Endothelial cell of umbilical vein (primary cell): ENCODE measurements around the gene LYVE1. TPM values are rescaled to one million over a fixed set of nuclear protein-coding genes. Genes with fewer than 3 reads are reported as not detected.

Experiments
- BruUV-seq: library from RNA; stranded (reverse); fragments of 400-500 nt; replicated peaks from 2 replicates; lab custom pipeline; 2021; lab: Mats Ljungman, UMichigan
- CTCF ChIA-PET: fragments of 300-600, 350-600 bp; sonication (Branson Sonifier 250); formaldehyde crosslinking; loops from one replicate; lab custom pipeline; 2021; ENCODE audit warnings: antibody characterized with exemption, inconsistent platforms; lab: Charles Lee
- POLR2A ChIA-PET: fragments of 300-600, 350-600 bp; sonication (Branson Sonifier 250); formaldehyde crosslinking; loops from one replicate; lab custom pipeline; 2021; ENCODE audit warnings: antibody characterized with exemption, inconsistent platforms; lab: Charles Lee
- DNase-seq: peaks from one replicate; pipeline ENCODE4 v3.0.0-alpha.2; 2011; ENCODE audit warnings: low read depth, low spot score
- FAIRE-seq: peaks from 2 replicates; lab custom pipeline; 2011; peaks lifted over from hg19 to GRCh38; lab: Jason Lieb, UNC
- H2AFZ ChIP-seq: 2 replicates; pipeline ENCODE4 v1.6.0; 2012; ENCODE audit warnings: low read depth, low read length, control low read depth, inconsistent platforms
- H3K27ac ChIP-seq: 2 replicates; pipeline ENCODE4 v1.5.1; 2011; ENCODE audit warnings: low read depth, mild to moderate bottlenecking, control low read depth, low read length, moderate library complexity; ENCODE audit not compliant: insufficient read depth
- H3K27me3 ChIP-seq, 2 experiments: 2 replicates each; pipeline versions ENCODE4 v1.6.0 to v1.6.1; 2011; ENCODE audit warnings: low read length in 2 of 2, mixed read lengths in 1 of 2; ENCODE audit not compliant: control insufficient read depth in 2 of 2, insufficient read depth in 2 of 2
- H3K36me3 ChIP-seq, 2 experiments: 2 replicates in 1 of 2; 3 replicates in 1 of 2; pipeline ENCODE4 v1.5.1; 2011; ENCODE audit warnings: low read length in 2 of 2, mild to moderate bottlenecking in 1 of 2, moderate library complexity in 1 of 2; ENCODE audit not compliant: control insufficient read depth in 2 of 2, insufficient read depth in 2 of 2; ENCODE audit errors: extremely low read depth in 1 of 2
- H3K4me1 ChIP-seq: 3 replicates; pipeline ENCODE4 v1.5.1; 2011; ENCODE audit warnings: mild to moderate bottlenecking, low read length; ENCODE audit not compliant: control insufficient read depth, insufficient read depth; ENCODE audit errors: extremely low read depth
- H3K4me2 ChIP-seq: 2 replicates; pipeline ENCODE4 v1.6.1; 2011; ENCODE audit warnings: low read length, control low read depth, mixed read lengths; ENCODE audit not compliant: insufficient read depth
- H3K4me3 ChIP-seq, 3 experiments: fragments of 200-600 bp in 1 of 3; sonication (generic), shearing (Covaris generic) in 1 of 3; replicated peaks in 1 of 3; 2 replicates each; pipeline ENCODE4 v1.5.1; 2011 to 2016; ENCODE audit warnings: control low read depth in 3 of 3, low read length in 3 of 3, mild to moderate bottlenecking in 2 of 3, inconsistent platforms in 1 of 3, low read depth in 1 of 3, moderate library complexity in 1 of 3; ENCODE audit not compliant: insufficient read depth in 1 of 3
- H3K79me2 ChIP-seq: 2 replicates; pipeline ENCODE4 v1.6.0; 2012; ENCODE audit warnings: low read length, inconsistent platforms; ENCODE audit not compliant: control insufficient read depth, insufficient read depth
- H3K9ac ChIP-seq: replicated peaks from 2 replicates; pipeline ENCODE3; 2011; ENCODE audit warnings: low read length, control low read depth; ENCODE audit not compliant: insufficient read depth; ENCODE audit errors: extremely low read depth
- H3K9me1 ChIP-seq: replicated peaks from 3 replicates; pipeline ENCODE4 v1.6.0; 2011; ENCODE audit warnings: mild to moderate bottlenecking, low read length; ENCODE audit not compliant: control insufficient read depth, insufficient read depth; ENCODE audit errors: extremely low read depth
- H3K9me3 ChIP-seq: replicated peaks from 2 replicates; pipeline ENCODE4 v1.5.1; 2012; ENCODE audit warnings: low read length, inconsistent platforms; ENCODE audit not compliant: control insufficient read depth, insufficient read depth
- H4K20me1 ChIP-seq: replicated peaks from 2 replicates; pipeline ENCODE3; 2011; ENCODE audit warnings: mild to moderate bottlenecking, low read length; ENCODE audit not compliant: control insufficient read depth, insufficient read depth; ENCODE audit errors: extremely low read depth
- EZH2 ChIP-seq: IDR thresholded peaks from 2 replicates; pipeline ENCODE4 v1.6.1; 2012; ENCODE audit warnings: borderline replicate concordance, low read depth, mild to moderate bottlenecking, moderate library complexity, low read length, inconsistent platforms; ENCODE audit not compliant: severe bottlenecking
- FOS ChIP-seq: IDR thresholded peaks from 2 replicates; pipeline ENCODE4 v1.6.1; 2011; ENCODE audit warnings: mild to moderate bottlenecking, low read length, moderate library complexity, borderline replicate concordance; ENCODE audit not compliant: insufficient read depth
- GATA2 ChIP-seq: IDR thresholded peaks from 2 replicates; pipeline ENCODE4 v1.7.0; 2011; ENCODE audit warnings: low read depth, mild to moderate bottlenecking, moderate library complexity, mixed read lengths, low read length; ENCODE audit not compliant: insufficient read length, insufficient read depth
- JUN ChIP-seq: IDR thresholded peaks from 2 replicates; pipeline ENCODE4 v1.6.1; 2011; ENCODE audit warnings: borderline replicate concordance, low read depth; ENCODE audit not compliant: insufficient read length, insufficient read depth
- MYC ChIP-seq: IDR thresholded peaks from one replicate; pipeline ENCODE4 v1.6.1; 2011; ENCODE audit warnings: mild to moderate bottlenecking, low read depth, low read length
- POLR2A ChIP-seq: IDR thresholded peaks from 2 replicates; pipeline ENCODE4 v1.6.1; 2012; ENCODE audit warnings: low read depth, mild to moderate bottlenecking, control low read depth, low read length
- POLR2AphosphoS5 ChIP-seq: IDR thresholded peaks from 2 replicates; pipeline ENCODE4 v1.6.1; 2012; ENCODE audit warnings: low read depth, mild to moderate bottlenecking, control low read depth, low read length, moderate library complexity; ENCODE audit not compliant: insufficient read depth
- dilution Hi-C: fragments of 300-500 bp; cut with MboI; formaldehyde crosslinking; loops from one replicate; pipeline ENCODE4 v1.15.0; 2019; ENCODE audit warnings: low sequenced_read_pairs; ENCODE audit not compliant: extremely low pct_ligation_motif_present
- intact Hi-C: fragments of 100-400 bp; cut with micrococcal nuclease; formaldehyde crosslinking; loops from one replicate; pipeline ENCODE4 v1.10.0; 2022
- polyA plus RNA-seq, 4 experiments: library from polyadenylated mRNA; depleted of rRNA in 3 of 4; stranded (reverse) in 3 of 4; unstranded in 1 of 4; fragments of >200 nt; gene quantifications; 2 replicates each; pipeline versions ENCODE4 v1.2.1 to v1.2.3, GENCODE V29; 2011 to 2012; ENCODE audit warnings: missing spikeins in 1 of 4
- total RNA-seq: library from RNA; stranded (reverse); gene quantifications from 2 replicates; pipeline ENCODE4 v1.2.3, GENCODE V29; 2021
- TF ChIP-seq, protein P1 (sequence below): IDR thresholded peaks from 2 replicates; pipeline ENCODE4 v1.6.1; 2011; ENCODE audit not compliant: insufficient read depth, insufficient read length
- TF ChIP-seq, protein P2 (sequence below), 2 donors: IDR thresholded peaks; 1 replicate in 1 of 2; 2 replicates in 1 of 2; pipeline ENCODE4 v1.5.1; 2011; ENCODE audit warnings: low read length in 2 of 2, mild to moderate bottlenecking in 2 of 2, moderate library complexity in 2 of 2, control low read depth in 1 of 2, inconsistent platforms in 1 of 2, low read depth in 1 of 2; ENCODE audit not compliant: insufficient read depth in 1 of 2; ENCODE audit errors: extremely low read depth in 1 of 2

LYVE1 gene
- total and polyA plus RNA-seq, 2 donors (not counting 3 experiments of a cell fraction or from before 2014, with no cell fraction given): 4.6 to 7.6 TPM

DNA sequence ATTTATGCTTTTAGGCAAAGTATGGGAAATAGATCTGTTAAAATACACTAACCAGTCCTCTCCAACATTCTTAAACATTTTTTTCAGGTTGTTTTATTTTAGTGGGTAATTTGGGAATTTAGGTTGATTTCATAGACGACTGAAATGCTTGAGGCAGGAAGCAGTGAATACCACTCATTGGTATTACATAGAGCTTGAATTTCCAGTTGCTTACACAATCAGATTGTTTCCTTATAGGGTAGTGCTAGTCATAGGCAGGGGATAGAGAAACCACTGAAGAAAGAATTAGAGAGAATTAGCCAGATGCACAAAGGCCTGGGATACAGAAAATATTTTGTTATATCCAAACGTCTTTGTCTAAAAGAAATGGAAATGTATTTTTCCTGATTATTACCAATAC, 23.9 kb upstream of the LYVE1 start:
- dilution Hi-C loops (no loop called here), intact Hi-C loops (no loop called here)
- Histone ChIP-seq H4K20me1 (no peaks in the 10 kb centered on the region), H2AFZ (no peak overlapping the region), H3K27ac (no peak overlapping the region), H3K4me3 (no peak overlapping the region), H3K27me3 (no peaks in the 10 kb centered on the region), H3K4me1 (peaks cover 13% of the 10 kb centered on the region), H3K36me3 (no peaks in the 10 kb centered on the region), H3K9me3 (no peaks in the 10 kb centered on the region), H3K4me2 (peak overlapping the region; percentile 12), H3K79me2 (no peaks in the 10 kb centered on the region), H3K9me1 (no peaks in the 10 kb centered on the region), H3K9ac (no peak overlapping the region)
- FAIRE-seq: peak; percentile 54
- TF ChIP-seq POLR2AphosphoS5 (no peak), GATA2 (no peak), POLR2A (no peak), EZH2 (no peak), FOS (no peak), MYC (no peak), JUN (no peak)
- TF ChIP-seq, protein P1, sequence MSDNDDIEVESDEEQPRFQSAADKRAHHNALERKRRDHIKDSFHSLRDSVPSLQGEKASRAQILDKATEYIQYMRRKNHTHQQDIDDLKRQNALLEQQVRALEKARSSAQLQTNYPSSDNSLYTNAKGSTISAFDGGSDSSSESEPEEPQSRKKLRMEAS: no peak
- TF ChIP-seq, protein P2, sequence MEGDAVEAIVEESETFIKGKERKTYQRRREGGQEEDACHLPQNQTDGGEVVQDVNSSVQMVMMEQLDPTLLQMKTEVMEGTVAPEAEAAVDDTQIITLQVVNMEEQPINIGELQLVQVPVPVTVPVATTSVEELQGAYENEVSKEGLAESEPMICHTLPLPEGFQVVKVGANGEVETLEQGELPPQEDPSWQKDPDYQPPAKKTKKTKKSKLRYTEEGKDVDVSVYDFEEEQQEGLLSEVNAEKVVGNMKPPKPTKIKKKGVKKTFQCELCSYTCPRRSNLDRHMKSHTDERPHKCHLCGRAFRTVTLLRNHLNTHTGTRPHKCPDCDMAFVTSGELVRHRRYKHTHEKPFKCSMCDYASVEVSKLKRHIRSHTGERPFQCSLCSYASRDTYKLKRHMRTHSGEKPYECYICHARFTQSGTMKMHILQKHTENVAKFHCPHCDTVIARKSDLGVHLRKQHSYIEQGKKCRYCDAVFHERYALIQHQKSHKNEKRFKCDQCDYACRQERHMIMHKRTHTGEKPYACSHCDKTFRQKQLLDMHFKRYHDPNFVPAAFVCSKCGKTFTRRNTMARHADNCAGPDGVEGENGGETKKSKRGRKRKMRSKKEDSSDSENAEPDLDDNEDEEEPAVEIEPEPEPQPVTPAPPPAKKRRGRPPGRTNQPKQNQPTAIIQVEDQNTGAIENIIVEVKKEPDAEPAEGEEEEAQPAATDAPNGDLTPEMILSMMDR (IDR thresholded peaks at IDR 0.05; ENCODE audit: extremely low read depth in 1 of 2, insufficient read depth in 1 of 2, low read depth in 1 of 2, low read length in 2 of 2): no peak
- no TSS peak for BruUV-seq
- DNase-seq: peak; percentile 68
- POLR2A ChIA-PET: no interaction called here
- CTCF ChIA-PET: interaction anchor here (1.0 to 2.8 kb wide), 5 partner anchors 9 to 61 kb away, joined by 3 to 15 read pairs (median 5); partner anchors contain the start of gene RNF141
